ENCODE results near the gene TMEM38B.

DNA sequence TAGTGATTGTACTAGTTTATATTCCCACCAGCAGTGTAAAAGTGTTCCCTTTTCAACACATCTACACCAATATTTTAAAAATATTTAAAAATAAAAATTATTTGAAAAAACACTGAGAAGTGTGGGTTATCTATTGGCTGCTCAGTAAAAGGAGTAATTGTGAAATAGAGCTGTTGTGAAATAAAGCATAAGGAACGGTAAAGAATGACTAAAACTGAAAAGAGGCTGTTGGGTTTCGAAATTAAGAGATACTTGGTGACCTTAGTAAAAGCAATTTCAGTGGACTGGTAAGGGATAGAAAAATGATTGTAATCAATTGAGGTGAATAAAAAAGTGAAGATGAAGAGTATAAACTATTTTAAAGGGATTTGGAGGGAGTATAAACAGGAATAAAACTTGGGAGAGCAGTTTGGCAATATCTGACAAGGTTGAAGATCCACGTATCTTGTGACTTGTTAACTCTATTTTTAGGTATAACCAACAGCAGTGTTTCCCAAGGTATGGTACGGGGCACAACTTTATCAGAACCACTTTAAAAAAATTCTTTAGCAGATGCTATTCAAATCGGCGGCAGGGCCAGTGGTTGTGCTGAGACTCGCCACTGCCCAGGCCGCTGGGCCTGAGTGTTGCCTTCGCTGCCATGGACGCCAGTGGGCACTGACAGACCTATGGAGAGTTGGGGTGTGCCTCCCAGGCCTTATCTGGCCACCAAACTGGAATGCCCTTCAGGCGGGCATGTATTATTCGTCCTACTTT is 63.3 kb downstream of the TMEM38B start:
- TF ChIP-seq CREB5 (CRISPR knock-in tag; IDR thresholded peaks at IDR 0.05; ENCODE audit: low read depth): no peak
- TF ChIP-seq ZFP3 (CRISPR knock-in tag; IDR thresholded peaks at IDR 0.05): no peak
- no peak for TF ChIP-seq RARB (CRISPR knock-in tag; IDR thresholded peaks at IDR 0.05)
- TF ChIP-seq, protein P1, sequence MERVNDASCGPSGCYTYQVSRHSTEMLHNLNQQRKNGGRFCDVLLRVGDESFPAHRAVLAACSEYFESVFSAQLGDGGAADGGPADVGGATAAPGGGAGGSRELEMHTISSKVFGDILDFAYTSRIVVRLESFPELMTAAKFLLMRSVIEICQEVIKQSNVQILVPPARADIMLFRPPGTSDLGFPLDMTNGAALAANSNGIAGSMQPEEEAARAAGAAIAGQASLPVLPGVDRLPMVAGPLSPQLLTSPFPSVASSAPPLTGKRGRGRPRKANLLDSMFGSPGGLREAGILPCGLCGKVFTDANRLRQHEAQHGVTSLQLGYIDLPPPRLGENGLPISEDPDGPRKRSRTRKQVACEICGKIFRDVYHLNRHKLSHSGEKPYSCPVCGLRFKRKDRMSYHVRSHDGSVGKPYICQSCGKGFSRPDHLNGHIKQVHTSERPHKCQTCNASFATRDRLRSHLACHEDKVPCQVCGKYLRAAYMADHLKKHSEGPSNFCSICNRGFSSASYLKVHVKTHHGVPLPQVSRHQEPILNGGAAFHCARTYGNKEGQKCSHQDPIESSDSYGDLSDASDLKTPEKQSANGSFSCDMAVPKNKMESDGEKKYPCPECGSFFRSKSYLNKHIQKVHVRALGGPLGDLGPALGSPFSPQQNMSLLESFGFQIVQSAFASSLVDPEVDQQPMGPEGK (CRISPR knock-in tag; IDR thresholded peaks at IDR 0.05; ENCODE audit: borderline replicate concordance): no peak
- TF ChIP-seq GLIS3 (CRISPR knock-in tag; IDR thresholded peaks at IDR 0.05): no peak
- TF ChIP-seq ZNF8 (CRISPR knock-in tag; IDR thresholded peaks at IDR 0.05): no peak
- TF ChIP-seq TOX (CRISPR knock-in tag; IDR thresholded peaks at IDR 0.05; ENCODE audit: borderline replicate concordance): no peak
